Left lung (tissue), 10 donors: ENCODE data around the gene HDAC4. TPM values are rescaled to one million over a fixed set of nuclear protein-coding genes. Genes with fewer than 3 reads are reported as not detected.
A peak's percentile ranks its signal among the peaks of the same experiment; 100 is the strongest.

ENCODE experiments used
- ATAC-seq: fragments of 200-7000 bp; cut with Tn5 transposase; one replicate; pipeline ENCODE4 v1.9.1; 2020; ENCODE audit warnings: moderate library complexity
- DNase-seq, 4 donors: peaks; one replicate each; pipeline ENCODE4 v3.0.0-alpha.2; 2013 to 2020
- H3K27ac ChIP-seq, 2 donors: fragments of 200-600 bp; sonication (generic) in 1 of 2; one replicate each; pipeline versions ENCODE4 v1.5.0 to v1.8.0; 2020 to 2021
- H3K27me3 ChIP-seq, 2 donors: fragments of 200-600 bp; sonication (generic) in 1 of 2; one replicate each; pipeline versions ENCODE4 v1.5.0 to v1.8.0; 2020 to 2021
- H3K36me3 ChIP-seq, 2 donors: fragments of 200-600 bp; sonication (generic) in 1 of 2; one replicate each; pipeline versions ENCODE4 v1.5.0 to v1.8.0; 2020 to 2021
- H3K4me1 ChIP-seq, 2 donors: fragments of 200-600 bp; one replicate each; pipeline ENCODE4 v1.8.0; 2021
- H3K4me3 ChIP-seq, 2 donors: fragments of 200-600 bp; sonication (generic) in 1 of 2; one replicate each; pipeline versions ENCODE4 v1.5.0 to v1.8.0; 2020 to 2021; ENCODE audit warnings: mild to moderate bottlenecking in 1 of 2
- H3K9me3 ChIP-seq, 2 donors: fragments of 200-600 bp; sonication (generic) in 1 of 2; one replicate each; pipeline versions ENCODE4 v1.5.0 to v1.8.0; 2020 to 2021
- intact Hi-C, 2 donors: fragments of 100-400 bp; cut with DNase I; formaldehyde crosslinking; loops; one replicate each; pipeline versions ENCODE4 v1.11.2 to v1.14.2; 2022
- polyA plus RNA-seq, 6 donors: library from polyadenylated mRNA; unstranded; fragments of 120-200 nt; gene quantifications; one replicate each; pipeline ENCODE4 v1.2.1, GENCODE V29; 2013; ENCODE audit not compliant: insufficient read length in 6 of 6
- total RNA-seq, 2 donors: library from RNA; stranded (reverse); fragmentation: NEBNext Ultra II Directional; extraction: Animal tissue kit (Norgen Biotek cat#: 25700); gene quantifications; one replicate each; pipeline ENCODE4 v1.2.1, GENCODE V29; 2021
- TF ChIP-seq, protein P1 (sequence below), 2 donors: fragments of 200-600 bp; sonication (generic) in 1 of 2; IDR thresholded peaks; one replicate each; pipeline versions ENCODE4 v1.5.0 to v1.8.0; 2021; ENCODE audit warnings: antibody characterized with exemption in 2 of 2
- donor health status: DM: no; HTN: yes; CAD: no.
- donor health status: DM: no; HTN: no; CAD: no.

The HDAC4 gene
- total and polyA plus RNA-seq, 8 donors: 9.9 to 36.8 (median 12.8) TPM

DNA sequence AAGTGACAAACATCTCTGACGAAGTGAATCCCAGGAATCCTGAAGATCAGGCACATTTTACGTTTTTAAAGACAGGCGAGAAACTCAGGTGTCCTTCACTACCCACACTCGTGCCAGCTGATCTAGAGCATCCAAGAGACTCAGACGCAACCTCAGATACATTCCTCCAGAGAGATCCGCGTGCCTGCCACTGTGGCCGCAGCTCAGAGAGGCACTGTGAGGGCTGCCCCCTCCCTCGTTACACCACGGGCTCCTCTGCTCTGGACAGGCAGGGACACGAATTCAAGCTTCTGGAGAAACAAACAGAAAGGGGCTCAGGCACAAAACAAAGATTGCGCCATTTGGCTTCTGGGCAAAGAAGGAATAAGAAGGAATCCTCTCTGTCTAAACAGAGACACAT, 268.0 kb downstream of the HDAC4 start:
- DNase-seq (peak in 1 of 4 donors; percentile 41), ATAC-seq (no peak)
- Histone ChIP-seq H3K27me3 (no peaks in the 10 kb centered on the region), H3K4me3 (no peak overlapping the region), H3K4me1 (no peaks in the 10 kb centered on the region), H3K27ac (no peak overlapping the region), H3K36me3 (peaks cover 0 to 95% of the 10 kb centered on the region in 2 donors), H3K9me3 (no peaks in the 10 kb centered on the region)
- TF ChIP-seq, protein P1, sequence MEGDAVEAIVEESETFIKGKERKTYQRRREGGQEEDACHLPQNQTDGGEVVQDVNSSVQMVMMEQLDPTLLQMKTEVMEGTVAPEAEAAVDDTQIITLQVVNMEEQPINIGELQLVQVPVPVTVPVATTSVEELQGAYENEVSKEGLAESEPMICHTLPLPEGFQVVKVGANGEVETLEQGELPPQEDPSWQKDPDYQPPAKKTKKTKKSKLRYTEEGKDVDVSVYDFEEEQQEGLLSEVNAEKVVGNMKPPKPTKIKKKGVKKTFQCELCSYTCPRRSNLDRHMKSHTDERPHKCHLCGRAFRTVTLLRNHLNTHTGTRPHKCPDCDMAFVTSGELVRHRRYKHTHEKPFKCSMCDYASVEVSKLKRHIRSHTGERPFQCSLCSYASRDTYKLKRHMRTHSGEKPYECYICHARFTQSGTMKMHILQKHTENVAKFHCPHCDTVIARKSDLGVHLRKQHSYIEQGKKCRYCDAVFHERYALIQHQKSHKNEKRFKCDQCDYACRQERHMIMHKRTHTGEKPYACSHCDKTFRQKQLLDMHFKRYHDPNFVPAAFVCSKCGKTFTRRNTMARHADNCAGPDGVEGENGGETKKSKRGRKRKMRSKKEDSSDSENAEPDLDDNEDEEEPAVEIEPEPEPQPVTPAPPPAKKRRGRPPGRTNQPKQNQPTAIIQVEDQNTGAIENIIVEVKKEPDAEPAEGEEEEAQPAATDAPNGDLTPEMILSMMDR (IDR thresholded peaks at IDR 0.05): no peak
- intact Hi-C loops: no loop called here

DNA sequence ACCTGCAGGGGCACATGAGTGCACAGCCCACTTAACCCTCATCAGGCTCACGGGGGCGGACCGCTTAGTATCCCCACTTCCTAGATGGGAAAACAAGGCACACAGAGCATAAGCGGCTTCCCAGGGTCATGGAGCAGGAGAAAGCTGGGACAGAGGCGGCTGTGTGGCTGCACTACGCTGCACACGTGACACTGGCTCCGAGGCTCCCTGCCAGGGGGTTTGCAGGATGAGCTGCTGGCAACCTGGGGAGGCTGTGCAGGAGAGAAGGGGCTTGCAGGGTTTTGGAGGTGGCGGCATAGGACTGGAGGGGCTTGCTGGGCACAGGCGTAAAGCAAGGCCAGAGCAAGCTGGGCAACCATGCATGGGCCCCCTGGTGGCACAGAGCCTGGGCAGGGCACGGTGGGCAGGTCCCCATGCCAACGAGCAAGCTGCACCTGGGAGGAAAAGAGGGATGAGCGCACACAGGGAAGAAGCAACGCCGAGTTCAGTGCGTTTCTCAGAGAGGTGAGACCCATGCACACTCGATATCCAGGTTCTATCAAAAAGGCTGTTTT, 268.6 kb downstream of the HDAC4 start:
- H3K36me3 ChIP-seq: peaks cover 0 to 96% of the 10 kb centered on the region in 2 donors
- no peaks in the 10 kb centered on the region for H3K4me1 ChIP-seq
- H3K9me3 ChIP-seq: no peaks in the 10 kb centered on the region
- TF ChIP-seq, protein P1 (IDR thresholded peaks at IDR 0.05): no peak
- no peak overlapping the region for H3K4me3 ChIP-seq
- no peak overlapping the region for H3K27ac ChIP-seq
- DNase-seq: peak in 1 of 4 donors; percentile 71
- ATAC-seq: no peak
- no peaks in the 10 kb centered on the region for H3K27me3 ChIP-seq
- intact Hi-C loops: no loop called here

DNA sequence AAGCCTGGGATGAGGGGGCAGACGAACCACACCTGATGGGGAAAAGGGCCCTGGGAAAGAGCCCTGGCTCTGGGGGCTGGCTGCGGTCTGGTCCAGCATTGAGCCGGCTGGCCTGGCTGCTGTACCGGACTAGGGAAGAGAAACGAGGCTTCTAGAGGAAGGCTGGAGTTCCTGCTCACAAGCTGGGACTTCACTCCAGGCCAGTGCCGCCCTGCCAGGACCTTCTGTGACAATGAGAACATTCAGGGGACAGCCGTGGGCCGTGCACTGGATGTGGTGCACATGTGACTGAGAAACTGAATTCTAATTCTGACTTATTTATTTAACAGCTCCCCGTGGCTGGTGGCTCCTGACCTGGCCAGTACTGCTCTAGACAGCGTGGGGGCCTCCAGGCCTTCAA, 269.3 kb downstream of the HDAC4 start:
- ATAC-seq (no peak), DNase-seq (peak in 1 of 4 donors; percentile 54)
- H3K36me3 ChIP-seq: peaks cover 0 to 96% of the 10 kb centered on the region in 2 donors
- no peaks in the 10 kb centered on the region for H3K9me3 ChIP-seq
- H3K4me3 ChIP-seq: no peak overlapping the region
- TF ChIP-seq, protein P1 (IDR thresholded peaks at IDR 0.05): no peak
- H3K4me1 ChIP-seq: no peaks in the 10 kb centered on the region
- no peak overlapping the region for H3K27ac ChIP-seq
- no peaks in the 10 kb centered on the region for H3K27me3 ChIP-seq
- intact Hi-C loops: no loop called here

DNA sequence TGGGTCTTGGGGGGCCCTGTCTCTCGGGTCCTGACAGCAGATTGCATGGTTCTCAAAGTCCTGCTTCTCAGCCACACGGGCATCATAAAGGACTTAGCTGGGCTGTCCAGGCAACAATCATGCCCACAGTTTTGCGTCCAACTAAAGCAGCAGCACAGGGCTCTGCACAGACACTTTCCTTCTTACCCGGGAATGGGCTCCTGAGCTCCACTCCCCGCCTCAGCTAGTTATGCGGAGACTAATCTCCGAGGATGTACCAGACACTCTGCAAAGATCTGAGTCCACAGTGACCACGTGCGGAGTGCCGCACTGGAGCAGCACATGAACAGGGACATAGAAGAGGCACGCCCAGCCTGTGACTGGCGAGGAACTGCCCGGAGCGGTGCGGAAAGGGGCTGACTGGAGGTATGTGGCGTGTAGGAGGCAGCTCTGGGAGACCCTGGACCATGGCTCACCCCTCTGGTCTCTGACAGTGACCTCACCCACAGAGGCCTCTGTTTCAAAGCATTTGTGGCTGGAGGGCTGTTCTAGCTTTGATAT, 270.0 kb downstream of the HDAC4 start:
- H3K36me3 ChIP-seq: peaks cover 0 to 96% of the 10 kb centered on the region in 2 donors

DNA sequence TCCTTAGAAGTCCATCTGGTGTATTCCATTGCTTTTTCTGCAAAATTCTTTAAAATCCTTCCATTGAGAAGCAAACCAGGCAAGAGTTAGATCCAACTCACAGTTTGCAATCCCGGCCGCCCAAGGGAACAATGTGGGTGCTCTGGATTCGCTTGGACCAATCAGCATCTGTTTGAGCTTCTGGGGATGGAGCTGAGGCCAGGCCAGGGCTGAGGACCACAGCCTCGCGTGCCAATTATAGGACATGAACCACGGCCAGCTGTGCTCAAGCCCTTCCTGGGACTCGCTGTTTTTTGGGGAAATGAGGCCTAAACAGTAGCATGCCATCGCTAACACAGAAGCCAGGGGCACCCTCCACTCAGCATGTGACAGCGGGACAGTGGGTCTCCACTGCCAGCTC, 270.8 kb downstream of the HDAC4 start:
- Histone ChIP-seq H3K27me3 (no peaks in the 10 kb centered on the region), H3K4me3 (no peak overlapping the region), H3K36me3 (peaks cover 0 to 98% of the 10 kb centered on the region in 2 donors), H3K4me1 (no peaks in the 10 kb centered on the region), H3K27ac (no peak overlapping the region), H3K9me3 (no peaks in the 10 kb centered on the region)
- intact Hi-C loops: no loop called here
- TF ChIP-seq, protein P1 (IDR thresholded peaks at IDR 0.05): no peak
- ATAC-seq (no peak), DNase-seq (peak in 1 of 4 donors; percentile 32)

More for the DNA sequence above, 270.0 kb downstream of the HDAC4 start:
- no peak overlapping the region for H3K4me3 ChIP-seq
- intact Hi-C loops: no loop called here
- H3K27me3 ChIP-seq: no peaks in the 10 kb centered on the region
- no peaks in the 10 kb centered on the region for H3K9me3 ChIP-seq
- H3K4me1 ChIP-seq: no peaks in the 10 kb centered on the region
- DNase-seq (peak in 1 of 4 donors; percentile 57), ATAC-seq (no peak)
- H3K27ac ChIP-seq: no peak overlapping the region
- TF ChIP-seq, protein P1 (IDR thresholded peaks at IDR 0.05): no peak
